Right lobe of liver (tissue), 6 donors: ENCODE results near the gene RBCK1. TPM values are rescaled to one million over a fixed set of nuclear protein-coding genes. Genes with fewer than 3 reads are reported as not detected.
A peak's percentile ranks its signal among the peaks of the same experiment; 100 is the strongest.

ENCODE experiments used
- ATAC-seq, 4 donors: fragments of 200-7000 bp; cut with Tn5 transposase; one replicate each; pipeline ENCODE4 v1.9.1; 2020; ENCODE audit warnings: mild to moderate bottlenecking in 4 of 4, moderate library complexity in 4 of 4
- DNase-seq, 3 donors: peaks; one replicate each; pipeline ENCODE4 v3.0.0-alpha.2; 2020
- H3K27ac ChIP-seq, 3 donors: fragments of 200-600 bp; one replicate each; pipeline ENCODE4 v1.8.0; 2022
- H3K27me3 ChIP-seq, 2 donors: fragments of 200-600 bp; one replicate each; pipeline ENCODE4 v1.8.0; 2022
- H3K36me3 ChIP-seq, 4 donors: fragments of 200-600 bp; sonication (generic) in 1 of 4; one replicate each; pipeline versions ENCODE4 v1.5.1 to v1.8.0; 2017 to 2022; ENCODE audit warnings: control low read depth in 1 of 4
- H3K4me1 ChIP-seq, 4 donors: fragments of 200-600 bp; sonication (generic) in 1 of 4; one replicate each; pipeline versions ENCODE4 v1.5.1 to v1.8.0; 2017 to 2022; ENCODE audit warnings: control low read depth in 1 of 4
- H3K4me3 ChIP-seq, 3 donors: fragments of 200-600 bp; one replicate each; pipeline ENCODE4 v1.8.0; 2022
- H3K9me3 ChIP-seq, 4 donors: fragments of 200-600 bp; sonication (generic) in 1 of 4; one replicate each; pipeline versions ENCODE4 v1.5.1 to v1.8.0; 2017 to 2022; ENCODE audit warnings: control low read depth in 1 of 4
- POLR2A ChIP-seq: fragments of 450-650 bp; IDR thresholded peaks from one replicate; pipeline ENCODE4 v1.6.1; 2017; ENCODE audit warnings: antibody characterized with exemption, mild to moderate bottlenecking
- WGBS: methylation state at CpG from one replicate; pipeline ENCODE4 v1.1.6; 2018; ENCODE audit warnings: low coverage, low lambda C conversion rate; ENCODE audit not compliant: insufficient coverage; ENCODE audit errors: missing lambda C conversion rate; 5-methylcytosine and 5-hydroxymethylcytosine counted together
- intact Hi-C, 2 donors: fragments of 100-400 bp; cut with DNase I; formaldehyde crosslinking; loops; one replicate each; pipeline versions ENCODE4 v1.11.2 to v1.14.1; 2022
- total RNA-seq, 6 experiments: library from RNA; depleted of rRNA in 2 of 6; stranded (reverse); fragments of >200 nt in 2 of 6; fragmentation: NEBNext Ultra II Directional in 3 of 6; extraction: Animal tissue kit (Norgen Biotek cat#: 25700) in 3 of 6; gene quantifications; one replicate each; pipeline versions ENCODE4 v1.1.0 to v1.2.4, GENCODE V29; 2016 to 2023
- TF ChIP-seq, protein P1 (sequence below), 4 donors: fragments of 200-600 bp in 3 of 4; fragments of 450-650 bp in 1 of 4; IDR thresholded peaks; one replicate each; pipeline versions ENCODE4 v1.5.1 to v1.8.0; 2016 to 2022; ENCODE audit warnings: antibody characterized with exemption in 4 of 4, mild to moderate bottlenecking in 2 of 4
- donor health status: DM: no; HTN: yes; CAD: no.
- donor health status: DM: no; HTN: no; CAD: no.
- donor health status: DM: no; HTN: no; CAD: no.
- donor health status: DM: no; HTN: yes; CAD: no.
- donor health status: DM: no; HTN: yes; CAD: no.

RBCK1 gene
- total RNA-seq, 6 experiments from 2014 or later: 63.1 to 113 (median 85.6) TPM

DNA sequence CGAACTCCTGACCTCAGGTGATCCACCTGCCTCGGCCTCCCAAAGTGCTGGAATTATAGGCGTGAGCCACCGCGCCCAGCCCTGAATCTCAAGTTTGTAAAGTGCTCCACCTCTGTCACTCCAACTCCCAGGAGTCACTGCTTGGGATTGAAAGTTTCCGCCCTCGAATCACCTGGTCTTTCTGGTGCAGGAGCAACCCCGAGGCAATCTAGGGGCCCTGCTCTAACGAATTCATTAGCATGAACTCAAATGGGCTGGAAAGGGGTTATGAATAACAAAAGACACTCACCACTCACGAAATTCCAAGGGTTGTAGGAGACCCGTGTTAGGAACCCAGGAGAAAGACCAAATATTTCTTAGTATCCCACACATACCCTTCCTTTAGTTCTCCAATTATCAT is 26.1 kb downstream of the RBCK1 start:
- no peak overlapping the region for H3K4me3 ChIP-seq
- ATAC-seq (no peak), DNase-seq (no peak)
- peaks cover 3 to 53% (median 10%) of the 10 kb centered on the region in 4 donors for H3K36me3 ChIP-seq
- H3K27me3 ChIP-seq: no peaks in the 10 kb centered on the region
- peaks cover 0 to 34% (median 15%) of the 10 kb centered on the region in 4 donors for H3K4me1 ChIP-seq
- H3K9me3 ChIP-seq: no peaks in the 10 kb centered on the region
- intact Hi-C loops: no loop called here
- 57% methylated on average over 7 of the region's 11 CpGs for WGBS
- TF ChIP-seq, protein P1, sequence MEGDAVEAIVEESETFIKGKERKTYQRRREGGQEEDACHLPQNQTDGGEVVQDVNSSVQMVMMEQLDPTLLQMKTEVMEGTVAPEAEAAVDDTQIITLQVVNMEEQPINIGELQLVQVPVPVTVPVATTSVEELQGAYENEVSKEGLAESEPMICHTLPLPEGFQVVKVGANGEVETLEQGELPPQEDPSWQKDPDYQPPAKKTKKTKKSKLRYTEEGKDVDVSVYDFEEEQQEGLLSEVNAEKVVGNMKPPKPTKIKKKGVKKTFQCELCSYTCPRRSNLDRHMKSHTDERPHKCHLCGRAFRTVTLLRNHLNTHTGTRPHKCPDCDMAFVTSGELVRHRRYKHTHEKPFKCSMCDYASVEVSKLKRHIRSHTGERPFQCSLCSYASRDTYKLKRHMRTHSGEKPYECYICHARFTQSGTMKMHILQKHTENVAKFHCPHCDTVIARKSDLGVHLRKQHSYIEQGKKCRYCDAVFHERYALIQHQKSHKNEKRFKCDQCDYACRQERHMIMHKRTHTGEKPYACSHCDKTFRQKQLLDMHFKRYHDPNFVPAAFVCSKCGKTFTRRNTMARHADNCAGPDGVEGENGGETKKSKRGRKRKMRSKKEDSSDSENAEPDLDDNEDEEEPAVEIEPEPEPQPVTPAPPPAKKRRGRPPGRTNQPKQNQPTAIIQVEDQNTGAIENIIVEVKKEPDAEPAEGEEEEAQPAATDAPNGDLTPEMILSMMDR (IDR thresholded peaks at IDR 0.05): no peak
- TF ChIP-seq POLR2A: no peak
- peak overlapping the region in 1 of 3 donors; percentile 50 for H3K27ac ChIP-seq

DNA sequence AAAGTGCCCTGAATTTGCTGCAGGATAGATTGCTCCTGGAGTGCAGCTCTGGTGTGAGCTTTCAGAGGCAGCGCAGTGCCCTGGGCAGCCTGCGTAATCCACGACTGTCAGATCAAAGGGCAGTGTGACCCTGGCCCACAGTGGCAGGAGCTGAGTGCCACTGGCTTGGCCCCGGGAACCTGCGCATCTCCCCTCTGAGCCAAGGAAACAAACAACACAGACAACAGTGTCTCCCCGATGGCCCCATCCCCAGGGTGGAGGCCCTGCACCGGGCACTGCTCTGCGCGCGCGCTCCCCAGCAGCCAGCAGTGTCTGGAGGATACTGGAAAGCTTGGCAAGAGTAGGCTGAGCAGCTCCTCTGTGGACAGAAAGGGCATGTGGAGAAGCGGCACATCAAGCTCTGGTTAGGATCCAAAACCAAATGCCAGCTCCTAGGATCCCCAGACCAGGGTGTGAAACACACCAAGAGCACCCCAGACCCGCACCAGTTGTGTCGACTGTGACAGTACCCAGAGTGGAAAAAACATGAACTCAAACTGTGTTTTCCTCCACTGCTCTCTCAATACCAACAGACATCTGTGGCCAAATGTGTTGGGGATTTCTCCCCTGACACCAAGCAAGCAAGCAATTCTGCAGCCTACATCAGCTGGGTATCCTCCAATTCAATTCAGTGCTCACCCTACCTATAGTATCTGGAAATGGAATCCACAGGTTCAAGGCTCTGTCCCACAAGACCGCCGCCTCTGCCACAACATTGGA is 26.7 kb downstream of the RBCK1 start:
- intact Hi-C loops: no loop called here
- 23% methylated on average over 4 of the region's 16 CpGs for WGBS
- Histone ChIP-seq H3K4me3 (no peak overlapping the region), H3K27me3 (no peaks in the 10 kb centered on the region), H3K9me3 (no peaks in the 10 kb centered on the region), H3K27ac (peak overlapping the region in 2 of 3 donors; percentile 13 to 50), H3K36me3 (peaks cover 3 to 59% (median 12%) of the 10 kb centered on the region in 4 donors), H3K4me1 (peaks cover 0 to 27% (median 12%) of the 10 kb centered on the region in 4 donors)
- peak; percentile 44 to 88 (median 84) for DNase-seq
- ATAC-seq: peak; percentile 59 to 84 (median 82)
- no peak for TF ChIP-seq POLR2A
- TF ChIP-seq, protein P1 (IDR thresholded peaks at IDR 0.05): no peak

DNA sequence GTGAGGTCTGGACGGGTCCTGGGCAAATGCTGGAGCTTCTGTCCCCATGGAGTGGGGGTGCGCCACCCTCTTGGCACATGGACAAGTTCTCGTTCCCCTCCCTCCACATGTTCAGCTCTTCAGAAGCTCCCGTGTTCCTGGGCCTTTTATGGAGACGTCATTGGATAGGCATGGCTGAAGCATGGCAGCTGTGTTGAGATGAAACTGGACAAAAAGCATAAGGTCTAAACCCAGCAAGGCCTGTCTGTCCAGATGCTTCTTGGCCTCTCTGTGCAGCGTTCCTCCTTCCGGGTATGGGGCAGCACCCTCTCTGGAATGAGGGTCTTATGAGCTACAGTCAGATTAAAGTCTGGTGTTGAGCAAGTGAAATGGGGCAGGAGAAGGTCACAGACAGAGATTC is 27.5 kb downstream of the RBCK1 start:
- TF ChIP-seq, protein P1 (IDR thresholded peaks at IDR 0.05): no peak
- no peak for TF ChIP-seq POLR2A
- Histone ChIP-seq H3K4me1 (peaks cover 0 to 20% (median 9%) of the 10 kb centered on the region in 4 donors), H3K4me3 (no peak overlapping the region), H3K27ac (peak overlapping the region in 1 of 3 donors; percentile 50), H3K36me3 (peaks cover 3 to 62% (median 13%) of the 10 kb centered on the region in 4 donors), H3K9me3 (no peaks in the 10 kb centered on the region), H3K27me3 (no peaks in the 10 kb centered on the region)
- no peak for ATAC-seq
- intact Hi-C loops: no loop called here
- WGBS: 92% methylated on average over 7 of the region's 7 CpGs
- no peak for DNase-seq

DNA sequence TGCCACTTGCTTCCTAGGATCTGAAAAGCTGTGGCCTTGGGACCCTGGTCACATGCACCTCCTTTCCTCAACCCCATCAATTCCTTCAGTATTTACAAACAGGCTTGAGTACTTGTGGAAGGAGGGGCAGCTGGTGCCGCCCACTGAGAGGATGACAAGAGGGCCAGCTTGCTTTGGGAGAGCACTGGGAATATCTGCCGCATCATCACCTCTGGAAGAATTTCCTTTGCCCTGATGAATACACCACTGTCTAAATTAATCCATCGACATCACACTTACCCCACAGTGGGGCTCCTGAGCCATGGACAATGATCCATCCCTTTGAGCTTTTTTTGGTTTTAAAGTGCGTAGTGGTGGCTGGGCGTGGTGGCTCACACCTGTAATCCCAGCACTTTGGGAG is 28.4 kb downstream of the RBCK1 start:
- no peak overlapping the region for H3K27ac ChIP-seq
- no peak for DNase-seq
- intact Hi-C loops: no loop called here
- no peak for ATAC-seq
- peaks cover 0 to 16% (median 8%) of the 10 kb centered on the region in 4 donors for H3K4me1 ChIP-seq
- TF ChIP-seq, protein P1 (IDR thresholded peaks at IDR 0.05): no peak
- TF ChIP-seq POLR2A: no peak
- no peaks in the 10 kb centered on the region for H3K9me3 ChIP-seq
- peaks cover 3 to 63% (median 9%) of the 10 kb centered on the region in 4 donors for H3K36me3 ChIP-seq
- no peaks in the 10 kb centered on the region for H3K27me3 ChIP-seq
- H3K4me3 ChIP-seq: no peak overlapping the region
- WGBS: 94% methylated on average over 5 of the region's 5 CpGs
